ENCODE measurements around the gene SPATA9.
"Not testable (repeated sequence)": the region's sequence is repeated elsewhere in the genome, so short reads cannot be mapped to it uniquely, and the experiment has no call there.

SPATA9 gene

DNA sequence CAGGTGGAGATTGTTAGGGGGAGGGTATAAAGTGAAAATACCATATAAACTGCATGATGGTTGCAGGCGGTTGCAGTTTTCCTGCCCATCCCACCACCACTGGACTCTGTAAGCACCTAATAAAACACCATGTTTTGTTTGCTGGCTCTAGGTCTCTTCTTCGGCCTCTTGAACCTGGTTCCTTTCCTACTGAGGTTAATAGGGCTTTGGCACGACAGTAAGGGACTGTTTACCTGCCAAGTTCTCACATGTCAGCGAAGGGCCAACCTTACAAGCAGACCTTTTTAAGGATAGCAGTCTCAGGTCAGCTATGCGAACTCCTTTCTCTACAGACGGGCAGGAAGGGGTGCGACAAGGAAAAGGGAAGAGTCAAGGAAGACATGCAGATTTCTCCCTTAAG, 39.6 kb downstream of the SPATA9 start:
- FAIRE-seq, result no peak

GRCh38 chr5:95641741-95642220, 41.0 kb downstream of the SPATA9 start:
- FAIRE-seq, result no peak

GRCh38 chr5:95638632-95639031, 44.2 kb downstream of the SPATA9 start:
- no peak for FAIRE-seq

GRCh38 chr5:95634081-95634480, 48.7 kb downstream of the SPATA9 start:
- FAIRE-seq, result no peak

DNA sequence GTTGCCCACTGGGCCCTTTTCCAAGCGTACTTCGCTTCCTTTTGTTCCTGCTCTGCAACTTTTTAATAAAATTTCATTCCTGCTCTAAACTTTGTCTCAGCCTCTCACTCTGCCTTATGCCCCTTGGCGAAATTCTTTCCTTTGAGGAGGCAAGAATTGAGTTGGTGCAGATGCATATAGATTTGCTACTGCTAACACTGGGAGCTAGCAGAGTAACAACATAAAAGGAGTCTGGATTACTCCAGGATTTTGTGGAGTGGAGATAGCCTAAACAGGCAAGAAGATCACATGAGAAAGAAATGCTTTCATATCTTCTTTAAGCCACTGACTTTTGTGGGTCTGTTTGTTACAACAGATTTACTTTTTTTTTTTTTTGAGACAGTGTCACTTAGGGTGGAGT, 49.1 kb downstream of the SPATA9 start:
- FAIRE-seq, result no peak

DNA sequence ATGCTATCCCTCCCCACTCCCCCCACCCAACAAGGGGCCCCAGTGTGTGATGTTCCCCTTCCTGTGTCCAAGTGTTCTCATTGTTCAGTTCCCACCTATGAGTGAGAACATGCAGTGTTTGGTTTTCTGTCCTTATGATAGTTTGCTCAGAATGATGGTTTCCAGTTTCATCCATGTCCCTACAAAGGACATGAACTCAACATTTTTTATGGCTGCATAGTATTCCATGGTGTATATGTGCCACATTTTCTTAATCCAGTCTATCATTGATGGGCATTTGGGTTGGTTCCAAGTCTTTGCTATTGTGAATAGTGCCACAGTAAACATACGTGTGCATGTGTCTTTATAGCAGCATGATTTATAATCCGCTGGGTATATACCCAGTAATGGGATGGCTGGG, 49.8 kb downstream of the SPATA9 start:
- not testable (repeated sequence) for FAIRE-seq

- no peak for FAIRE-seq
Measured at GRCh38 chr5:95631991-95632675, 50.7 kb downstream of the SPATA9 start.

DNA sequence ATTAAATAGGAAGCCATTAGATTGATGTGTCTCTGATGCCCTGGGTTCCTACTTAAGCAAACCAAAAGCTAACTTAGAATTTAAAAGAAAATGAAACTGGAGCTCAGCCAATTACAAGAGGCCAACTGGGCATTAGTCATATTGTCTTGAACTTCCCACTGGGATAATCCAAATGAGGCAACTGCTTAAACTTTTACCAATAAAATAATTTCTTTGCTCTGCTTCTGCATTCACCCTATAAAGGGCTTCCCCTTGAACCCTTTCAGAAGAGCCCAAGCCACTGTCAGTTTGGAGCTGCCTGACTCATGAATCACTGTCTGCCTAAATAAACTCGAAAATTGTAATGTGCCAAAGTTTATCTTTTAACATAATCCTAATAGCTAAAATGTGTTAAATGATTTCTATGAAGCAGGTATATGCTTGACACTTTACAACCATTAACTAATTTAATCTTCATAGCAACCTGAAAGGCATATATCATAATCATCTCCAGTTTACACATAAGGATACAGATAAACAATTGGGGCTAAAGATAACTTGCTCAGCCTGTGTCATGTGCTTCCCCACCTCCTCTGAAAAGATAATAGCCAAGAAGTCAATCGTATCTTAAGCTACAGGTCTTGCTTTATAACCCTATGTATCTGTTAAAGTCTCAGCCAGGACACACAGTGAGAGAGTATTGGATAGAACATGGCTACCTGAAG, 51.4 kb downstream of the SPATA9 start:
- no peak for FAIRE-seq

- FAIRE-seq, result no peak
Measured at GRCh38 chr5:95630394-95630917, 52.3 kb downstream of the SPATA9 start.

DNA sequence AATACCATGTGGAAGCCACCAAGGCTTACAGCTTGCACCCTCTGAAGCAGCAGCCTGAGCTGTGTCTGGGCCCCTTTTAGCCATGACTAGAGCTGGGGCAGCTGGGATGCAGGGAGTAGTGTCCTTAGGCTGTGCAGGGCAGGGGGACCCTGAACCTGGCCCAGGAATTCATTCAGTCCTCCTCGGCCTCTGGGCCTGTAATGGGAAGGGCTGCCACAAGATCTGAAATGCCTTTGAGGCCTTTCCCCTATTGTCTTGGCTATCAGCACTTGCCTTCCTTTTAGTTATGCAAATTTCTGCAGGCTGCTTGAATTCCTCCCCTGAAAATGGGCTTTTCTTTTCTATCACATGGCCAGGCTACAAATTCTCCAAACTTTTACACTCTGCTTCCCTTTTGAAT, 53.9 kb downstream of the SPATA9 start:
- no peak for FAIRE-seq

GRCh38 chr5:95627971-95628810, 54.6 kb downstream of the SPATA9 start:
- FAIRE-seq, result no peak

GRCh38 chr5:95626701-95627100, 56.1 kb downstream of the SPATA9 start:
- FAIRE-seq, result no peak

DNA sequence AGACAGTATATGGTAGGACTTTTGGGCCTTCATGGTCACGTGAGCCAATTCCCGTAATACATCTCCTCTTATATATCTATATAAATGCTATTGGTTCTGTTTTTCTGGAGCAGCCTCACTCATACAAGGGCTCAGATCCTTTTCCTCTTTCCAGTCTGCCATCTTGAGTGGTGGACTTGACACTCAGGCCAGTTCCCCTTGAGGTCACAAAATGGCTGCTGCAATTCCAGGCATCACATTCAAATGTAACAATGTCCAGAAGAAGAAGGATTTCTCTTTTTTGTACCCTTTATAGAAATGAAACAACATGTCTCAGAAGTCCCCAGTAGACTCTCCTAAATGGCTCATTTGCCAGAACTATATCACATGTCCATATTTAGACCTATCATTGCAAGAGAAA, 58.4 kb downstream of the SPATA9 start:
- no peak for FAIRE-seq

GRCh38 chr5:95623706-95624105, 59.1 kb downstream of the SPATA9 start:
- no peak for FAIRE-seq

- FAIRE-seq, result peak; percentile 33
Measured at GRCh38 chr5:95621839-95622629, 60.8 kb downstream of the SPATA9 start.

GRCh38 chr5:95620870-95621838, 61.6 kb downstream of the SPATA9 start:
- no peak for FAIRE-seq

GRCh38 chr5:95620030-95620869, 62.5 kb downstream of the SPATA9 start, which contains the start of gene GPR150:
TSS of gene GPR150 (plus strand) at chr5:95620087. CDS start at chr5:95620276, 189 bp downstream.
- no peak for FAIRE-seq

GRCh38 chr5:95619514-95620029, 63.2 kb downstream of the SPATA9 start:
- FAIRE-seq, result no peak

DNA sequence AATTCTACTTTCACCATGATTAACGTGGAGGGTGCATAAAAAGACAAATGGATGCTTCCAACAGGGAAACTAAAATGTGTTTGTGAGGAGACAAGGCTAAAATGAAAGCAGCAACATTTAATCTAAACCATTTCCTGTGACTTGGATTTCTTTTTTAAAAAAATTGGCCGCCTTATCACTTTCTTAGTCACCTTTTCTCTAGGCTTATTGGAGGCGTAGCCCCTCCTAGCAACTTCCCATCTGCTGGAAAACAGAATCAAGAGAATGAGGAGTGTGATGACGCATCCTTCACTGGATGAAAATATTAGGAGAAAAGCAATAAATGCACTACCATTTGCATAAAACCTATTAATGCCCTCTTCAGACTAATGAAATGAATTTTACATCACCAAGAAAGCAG, 63.7 kb downstream of the SPATA9 start:
- FAIRE-seq, result no peak

DNA sequence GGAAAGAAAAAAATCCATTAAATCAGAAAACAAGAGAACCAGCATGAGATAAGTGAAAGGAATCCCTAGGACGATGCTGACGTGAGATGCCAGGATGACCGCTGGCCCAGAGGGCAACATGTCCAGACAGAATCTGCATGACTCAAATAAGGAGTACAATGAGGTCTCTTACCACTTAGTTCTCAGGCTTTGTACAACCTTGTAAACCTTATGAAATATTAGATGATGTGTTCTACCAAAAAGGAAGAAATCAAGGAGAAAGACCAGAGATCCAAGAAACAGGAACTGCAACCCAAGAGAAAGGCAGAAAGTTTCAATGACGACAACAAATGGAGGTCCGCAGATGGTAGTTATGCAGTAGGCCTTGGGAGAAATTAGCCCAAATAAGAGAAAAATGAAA, 65.7 kb downstream of the SPATA9 start:
- FAIRE-seq, result no peak
